Epithelial cell of proximal tubule (primary cell): ENCODE results near the gene ADNP2. TPM values are rescaled to one million over a fixed set of nuclear protein-coding genes. Genes with fewer than 3 reads are reported as not detected.

ENCODE experiments used
- DNase-seq: peaks from one replicate; pipeline ENCODE4 v3.0.0-alpha.2; 2011; ENCODE audit warnings: low read depth
- H3K4me3 ChIP-seq: 2 replicates; pipeline ENCODE4 v1.5.1; 2011; ENCODE audit warnings: low read depth, mild to moderate bottlenecking, low read length
- CTCF ChIP-seq: conservative IDR thresholded peaks from 2 replicates; pipeline ENCODE4 v1.5.1; 2012; ENCODE audit warnings: low read depth, mild to moderate bottlenecking, low read length
- total RNA-seq: library from RNA; depleted of rRNA; stranded (reverse); fragments of >200 nt; gene quantifications from 2 replicates; pipeline ENCODE4 v1.2.3, GENCODE V29; 2015

The ADNP2 gene
- total RNA-seq, 1 donor from 2014 or later: 19.4 TPM

GRCh38 chr18:80088036-80088435 lies 21.0 kb upstream of the ADNP2 start:
- no peak for DNase-seq
- no peak overlapping the region for H3K4me3 ChIP-seq
- no peak for TF ChIP-seq CTCF

GRCh38 chr18:80088823-80089222 lies 20.2 kb upstream of the ADNP2 start:
- H3K4me3 ChIP-seq: no peak overlapping the region
- no peak for TF ChIP-seq CTCF
- no peak for DNase-seq

- no peak overlapping the region for H3K4me3 ChIP-seq
- TF ChIP-seq CTCF: no peak
- DNase-seq: no peak
These were observed 13.6 kb upstream of the ADNP2 start for GRCh38 chr18:80095414-80095813.

- H3K4me3 ChIP-seq: no peak overlapping the region
- no peak for DNase-seq
- TF ChIP-seq CTCF: no peak
These were observed 13.0 kb upstream of the ADNP2 start for GRCh38 chr18:80096032-80096565.

GRCh38 chr18:80097201-80097600 lies 11.9 kb upstream of the ADNP2 start:
- no peak for TF ChIP-seq CTCF
- no peak overlapping the region for H3K4me3 ChIP-seq
- no peak for DNase-seq

GRCh38 chr18:80103231-80103630 lies 5.8 kb upstream of the ADNP2 start:
- no peak overlapping the region for H3K4me3 ChIP-seq
- no peak for TF ChIP-seq CTCF
- DNase-seq: no peak

GRCh38 chr18:80104364-80104779 lies 4.7 kb upstream of the ADNP2 start:
- DNase-seq: no peak
- no peak for TF ChIP-seq CTCF
- no peak overlapping the region for H3K4me3 ChIP-seq
